GM12873 (cell line): ENCODE measurements around the gene ACY1.

ENCODE experiments used
- TF ChIP-seq, protein P1 (sequence below): IDR thresholded peaks from 2 replicates; pipeline ENCODE4 v1.5.1; 2012; ENCODE audit warnings: low read depth, mild to moderate bottlenecking, moderate library complexity, low read length, control low read depth; ENCODE audit not compliant: insufficient read depth; ENCODE audit errors: missing control alignments

Gene ACY1

DNA sequence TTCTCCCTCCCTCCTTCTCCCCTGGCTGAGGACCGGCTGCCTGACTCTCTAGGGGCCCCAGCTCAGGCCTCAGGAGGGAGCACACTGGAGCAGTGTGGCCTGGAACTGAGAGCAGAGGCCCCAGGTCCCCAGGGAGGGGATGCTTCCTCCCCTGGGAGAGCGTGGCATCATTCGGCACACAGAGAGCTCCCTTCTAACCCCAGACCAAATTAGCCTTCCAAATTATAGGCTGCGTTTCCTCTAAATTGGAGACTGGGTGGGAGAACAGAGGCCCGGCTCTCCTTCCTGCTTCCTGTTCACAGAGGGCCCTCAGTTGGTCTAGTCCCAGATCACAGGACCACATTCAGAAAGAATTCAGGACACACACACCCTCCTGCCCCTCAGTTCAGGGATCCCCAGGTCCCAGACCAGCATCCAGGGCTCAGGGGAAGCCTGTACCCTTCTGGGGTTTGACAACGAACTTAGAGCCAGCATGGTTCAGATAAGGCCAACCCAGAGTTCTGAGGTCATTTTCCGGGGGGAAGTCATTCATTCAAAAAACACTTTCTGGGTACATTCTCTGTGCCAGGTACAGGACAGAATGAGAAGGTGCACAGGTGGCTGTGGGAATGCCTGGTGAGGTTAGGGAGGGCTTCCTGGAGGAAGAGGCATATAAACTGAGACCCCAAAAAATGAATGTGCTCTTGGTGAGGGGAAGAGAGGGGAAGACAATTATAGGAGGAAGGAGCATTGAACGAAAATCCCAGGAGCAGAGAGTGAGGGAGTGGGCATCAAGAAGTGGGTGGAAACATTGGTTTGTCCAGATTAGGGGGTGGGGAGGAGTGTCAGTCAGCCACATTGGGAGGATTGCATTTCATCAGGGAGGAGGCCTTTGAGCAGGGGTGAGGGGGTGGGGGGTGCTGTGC lies 40.8 kb downstream of the ACY1 start:
- TF ChIP-seq, protein P1, sequence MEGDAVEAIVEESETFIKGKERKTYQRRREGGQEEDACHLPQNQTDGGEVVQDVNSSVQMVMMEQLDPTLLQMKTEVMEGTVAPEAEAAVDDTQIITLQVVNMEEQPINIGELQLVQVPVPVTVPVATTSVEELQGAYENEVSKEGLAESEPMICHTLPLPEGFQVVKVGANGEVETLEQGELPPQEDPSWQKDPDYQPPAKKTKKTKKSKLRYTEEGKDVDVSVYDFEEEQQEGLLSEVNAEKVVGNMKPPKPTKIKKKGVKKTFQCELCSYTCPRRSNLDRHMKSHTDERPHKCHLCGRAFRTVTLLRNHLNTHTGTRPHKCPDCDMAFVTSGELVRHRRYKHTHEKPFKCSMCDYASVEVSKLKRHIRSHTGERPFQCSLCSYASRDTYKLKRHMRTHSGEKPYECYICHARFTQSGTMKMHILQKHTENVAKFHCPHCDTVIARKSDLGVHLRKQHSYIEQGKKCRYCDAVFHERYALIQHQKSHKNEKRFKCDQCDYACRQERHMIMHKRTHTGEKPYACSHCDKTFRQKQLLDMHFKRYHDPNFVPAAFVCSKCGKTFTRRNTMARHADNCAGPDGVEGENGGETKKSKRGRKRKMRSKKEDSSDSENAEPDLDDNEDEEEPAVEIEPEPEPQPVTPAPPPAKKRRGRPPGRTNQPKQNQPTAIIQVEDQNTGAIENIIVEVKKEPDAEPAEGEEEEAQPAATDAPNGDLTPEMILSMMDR, result no peak

DNA sequence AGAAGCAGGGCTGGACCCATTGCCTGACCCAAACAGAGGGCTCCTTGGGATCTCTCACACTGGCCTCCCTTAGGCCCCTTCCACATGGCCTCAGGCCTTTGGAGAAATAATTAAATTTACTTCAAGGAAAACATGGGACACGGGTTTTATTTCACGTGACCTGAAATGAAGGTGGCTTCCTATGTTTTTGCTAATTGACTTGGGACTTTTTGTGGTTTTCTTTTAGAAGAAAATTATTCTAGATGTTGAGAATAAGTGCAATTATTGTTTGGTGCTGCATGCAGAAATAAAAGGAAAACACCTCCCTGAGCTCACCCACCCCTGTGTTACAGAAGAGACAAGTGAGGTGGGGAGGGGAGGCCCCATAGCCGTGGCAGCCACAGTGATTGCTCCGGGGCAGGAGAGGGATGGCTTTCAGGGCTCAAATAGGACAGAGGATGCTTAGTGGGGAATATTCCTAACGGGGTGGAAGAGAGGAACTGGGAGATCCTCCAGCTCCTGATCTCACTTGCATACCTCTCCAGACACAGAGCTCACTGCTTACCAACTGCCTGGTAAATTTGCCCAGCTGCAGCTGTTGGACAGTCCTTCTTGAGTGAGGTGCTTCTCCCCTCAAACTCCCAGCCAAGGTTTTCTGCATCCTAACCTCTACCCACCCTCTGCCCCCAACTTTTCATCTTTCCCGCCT lies 41.6 kb downstream of the ACY1 start:
- TF ChIP-seq, protein P1, result no peak

DNA sequence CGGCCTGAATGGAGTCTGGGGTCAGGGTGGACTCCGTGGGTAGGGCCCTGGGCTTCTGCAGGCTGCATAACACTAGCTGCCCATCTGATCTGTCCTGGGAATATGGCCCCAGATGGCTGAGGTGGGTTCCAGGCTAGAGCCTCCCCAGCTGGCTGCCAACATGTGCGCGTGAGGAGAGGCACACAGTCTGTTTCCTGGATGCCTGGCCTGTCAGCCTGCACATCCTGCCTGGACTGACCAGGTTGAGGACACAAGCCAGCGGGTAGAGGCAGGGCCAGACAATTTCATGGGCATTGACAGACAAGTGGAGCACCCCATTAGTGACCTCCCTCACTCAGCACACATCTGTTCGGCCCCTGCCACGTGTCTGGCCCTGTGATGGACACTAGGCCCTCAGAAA lies 42.1 kb downstream of the ACY1 start:
- TF ChIP-seq, protein P1, result no peak

DNA sequence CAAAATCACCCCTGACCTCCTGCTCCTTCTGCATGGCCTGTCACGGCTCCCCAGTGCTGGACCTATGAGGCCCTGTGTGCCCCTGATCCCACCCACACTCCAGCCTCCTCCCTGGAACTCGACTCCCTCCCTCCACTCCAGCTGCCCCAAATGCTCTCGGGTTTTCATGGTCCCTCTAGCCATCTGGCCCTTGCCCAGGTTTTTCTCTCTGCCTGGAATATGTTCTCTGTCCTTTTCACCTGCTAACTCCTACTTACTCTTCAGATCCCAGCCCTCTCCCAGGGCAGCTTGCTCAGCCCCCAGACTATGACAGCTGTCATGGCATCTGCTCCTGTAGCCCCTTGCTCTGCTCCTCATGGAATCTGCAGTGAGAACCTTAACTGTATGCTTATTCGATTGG lies 42.7 kb downstream of the ACY1 start:
- TF ChIP-seq, protein P1, result no peak

DNA sequence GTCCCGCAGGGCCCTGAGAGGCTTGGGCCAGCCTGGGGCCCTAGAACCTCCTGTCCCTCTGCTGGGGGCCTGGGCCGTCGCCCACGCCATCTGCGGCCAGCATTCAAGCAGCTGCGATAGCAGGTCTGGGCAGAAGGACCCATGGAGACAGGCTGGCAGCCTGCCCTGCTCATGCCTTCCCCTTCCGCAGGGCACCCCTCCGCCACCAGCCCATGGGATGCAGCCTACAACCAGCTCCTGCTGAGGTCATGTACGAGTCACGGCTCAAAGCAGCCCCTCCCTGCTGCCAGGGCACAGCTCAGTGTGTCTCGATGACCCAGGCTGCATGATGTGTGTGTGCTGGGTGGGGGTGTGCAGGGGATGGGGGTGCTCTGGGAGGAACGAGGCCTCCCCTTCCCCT lies 45.2 kb downstream of the ACY1 start:
- TF ChIP-seq, protein P1, result no peak

DNA sequence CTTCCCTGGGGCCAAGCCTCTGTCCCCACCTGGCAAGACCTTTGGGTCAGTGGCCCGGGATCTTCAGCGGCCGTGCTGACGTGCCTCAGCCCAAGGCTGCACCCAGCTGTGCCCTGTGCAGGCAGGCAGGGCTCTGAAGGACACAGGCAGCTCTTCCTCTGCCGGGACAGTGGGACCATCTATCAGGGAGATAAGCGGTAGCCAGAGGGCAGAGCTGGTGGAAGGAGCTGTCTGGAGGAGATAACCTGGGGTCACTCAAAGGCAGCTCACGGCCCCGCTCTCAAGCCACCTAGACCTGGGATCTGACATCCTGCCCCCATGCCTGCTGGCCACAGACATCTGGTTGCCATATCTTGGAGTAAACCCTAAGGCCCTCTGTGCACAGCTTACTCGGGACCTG lies 45.7 kb downstream of the ACY1 start:
- TF ChIP-seq, protein P1, result no peak

DNA sequence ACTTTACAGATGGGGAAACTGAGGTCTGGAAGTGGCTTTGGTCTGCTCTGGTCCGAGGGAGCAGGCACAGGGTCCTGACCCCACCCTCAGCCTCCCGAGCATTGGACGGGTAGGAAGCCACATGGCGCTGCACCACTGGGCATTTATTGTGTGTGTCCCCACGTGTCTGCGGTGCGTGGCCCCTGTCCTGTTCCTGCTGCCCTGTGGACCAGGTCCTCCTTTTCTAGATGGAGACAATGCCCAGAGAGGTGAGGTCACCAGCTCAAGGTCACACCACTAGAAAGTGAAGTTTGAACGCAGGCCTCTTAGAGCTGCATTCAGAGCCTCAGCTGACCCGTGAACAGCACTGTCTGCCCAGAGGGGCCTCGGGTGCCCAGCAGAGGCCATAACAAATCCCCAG lies 46.2 kb downstream of the ACY1 start:
- TF ChIP-seq, protein P1, result no peak
